ENCODE measurements around the gene PYHIN1.
"Not testable (repeated sequence)": the region's sequence is repeated elsewhere in the genome, so short reads cannot be mapped to it uniquely, and the experiment has no call there.

Gene PYHIN1

DNA sequence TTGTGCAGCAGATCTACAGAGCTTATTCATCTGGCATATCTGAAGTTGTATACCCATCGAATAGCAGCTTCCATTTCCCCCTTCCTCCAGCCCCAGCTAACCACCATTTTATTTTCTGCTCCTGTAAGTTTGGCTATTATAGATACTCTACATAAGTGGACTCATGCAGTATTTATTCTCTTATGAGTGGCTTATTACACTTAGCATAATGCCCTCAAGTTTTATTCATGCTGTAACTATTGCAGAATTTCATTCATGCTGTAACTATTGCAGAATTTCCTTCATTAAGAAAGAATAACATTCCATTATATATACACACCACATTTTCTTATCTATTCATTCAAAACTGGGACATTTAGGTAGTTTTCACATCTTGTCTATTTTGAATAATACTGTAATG, 47.9 kb downstream of the PYHIN1 start:
- DNase-seq (ENCODE audit: low read depth in 2 of 2) = no peak

DNA sequence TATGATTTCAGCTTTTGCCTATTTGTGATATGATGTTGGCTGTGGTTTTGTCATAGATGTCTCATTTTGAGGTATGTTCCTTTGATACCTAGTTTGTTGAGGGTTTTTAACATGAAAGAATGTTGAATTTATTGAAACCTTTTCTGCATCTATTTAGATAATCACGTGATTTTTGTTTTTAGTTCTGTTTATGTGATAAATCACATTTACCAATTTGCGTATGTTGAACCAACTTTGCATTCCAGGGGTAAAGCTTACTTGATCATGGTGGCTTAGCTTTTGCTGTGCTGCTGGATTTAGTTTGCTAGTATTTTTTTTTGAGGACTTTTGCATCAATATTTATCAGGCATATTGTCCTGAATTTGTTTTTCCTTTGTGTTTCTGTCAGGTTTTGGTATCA, 51.9 kb downstream of the PYHIN1 start:
- DNase-seq (ENCODE audit: low read depth in 2 of 2) = no peak

DNA sequence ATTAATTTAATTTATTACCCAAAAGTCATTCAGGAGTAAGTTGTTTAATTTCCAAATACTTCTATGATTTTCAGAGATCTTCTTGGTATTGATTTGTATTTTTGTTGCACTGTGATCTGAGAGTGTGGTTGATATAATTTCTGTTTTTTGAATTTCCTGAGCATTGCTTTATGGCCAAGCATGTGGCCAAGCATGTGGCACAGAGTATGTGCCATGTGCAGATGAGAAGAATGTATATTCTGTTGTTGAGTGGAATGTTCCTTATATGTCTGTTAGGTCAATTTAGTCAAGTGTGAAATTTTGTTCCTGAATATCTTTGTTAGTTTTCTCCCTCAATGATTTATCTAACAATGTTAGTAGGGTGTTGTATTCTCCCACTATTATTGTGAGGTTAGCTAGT, 53.0 kb downstream of the PYHIN1 start:
- no peak for DNase-seq (ENCODE audit: low read depth in 2 of 2)

DNA sequence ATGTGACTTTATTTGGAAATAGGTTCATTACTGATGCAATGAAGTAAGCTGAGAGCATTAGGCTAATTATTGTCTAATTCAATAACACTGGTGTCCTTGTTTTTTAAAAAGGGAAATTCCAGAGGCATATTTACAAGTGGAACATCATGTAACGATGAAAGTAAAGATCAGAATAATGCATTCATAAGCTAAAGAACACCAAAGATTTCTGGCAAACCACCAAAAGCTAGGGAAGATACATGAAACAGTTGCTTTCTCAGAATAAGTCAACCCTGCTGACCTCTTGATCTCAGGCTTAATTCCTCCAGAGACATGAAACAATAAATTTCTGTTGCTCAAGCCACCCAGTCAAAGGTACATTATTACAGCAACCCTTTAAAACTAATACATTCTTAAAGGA, 58.1 kb downstream of the PYHIN1 start:
- DNase-seq (ENCODE audit: low read depth in 2 of 2) = no peak

DNA sequence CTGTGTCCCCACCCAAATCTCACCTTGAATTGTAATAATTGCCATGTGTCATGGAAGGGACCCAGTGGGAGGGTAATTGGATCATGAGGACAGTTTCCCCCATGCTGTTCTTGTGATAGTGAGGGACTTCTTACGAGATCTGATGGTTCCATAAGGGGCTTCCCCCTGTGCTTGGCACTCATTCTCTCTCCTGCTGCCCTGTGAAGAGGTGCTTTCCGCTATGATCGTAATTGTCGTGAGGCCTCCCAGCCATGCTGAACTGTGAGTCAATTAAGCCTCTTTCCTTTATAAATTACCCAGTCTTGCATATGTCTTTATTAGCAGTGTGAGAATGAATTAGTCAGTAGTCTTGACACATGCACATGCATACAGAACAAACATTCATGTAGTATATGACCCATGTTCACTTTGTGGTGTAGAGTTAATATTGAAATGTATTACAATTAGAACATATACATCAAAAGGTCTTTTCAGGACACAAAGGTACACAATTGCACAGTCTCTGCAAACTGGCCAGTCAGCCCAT, 61.5 kb downstream of the PYHIN1 start:
- DNase-seq (ENCODE audit: low read depth in 2 of 2) = no peak

DNA sequence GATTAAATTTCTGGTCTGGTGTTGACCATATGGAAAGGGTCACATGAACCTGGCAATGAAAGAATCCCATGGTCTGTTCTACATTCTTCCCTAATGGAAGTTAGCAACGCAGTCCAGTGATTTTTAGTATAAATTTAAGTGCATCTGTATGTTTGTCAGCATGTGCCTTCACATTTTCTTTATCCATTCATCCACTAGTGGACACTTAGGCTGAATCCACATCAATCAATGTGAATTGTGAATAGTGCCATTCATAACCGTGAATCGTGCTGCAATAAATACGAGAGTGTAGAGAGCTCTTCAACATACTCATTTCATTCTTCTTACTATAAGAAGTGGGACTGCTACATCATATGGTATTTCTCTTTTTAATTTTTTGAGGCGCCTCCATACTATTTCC, 65.6 kb downstream of the PYHIN1 start:
- DNase-seq (ENCODE audit: low read depth in 2 of 2) = no peak

GRCh38 chr1:158998037-158998780, 66.9 kb downstream of the PYHIN1 start:
- DNase-seq (ENCODE audit: low read depth in 2 of 2) = no peak

DNA sequence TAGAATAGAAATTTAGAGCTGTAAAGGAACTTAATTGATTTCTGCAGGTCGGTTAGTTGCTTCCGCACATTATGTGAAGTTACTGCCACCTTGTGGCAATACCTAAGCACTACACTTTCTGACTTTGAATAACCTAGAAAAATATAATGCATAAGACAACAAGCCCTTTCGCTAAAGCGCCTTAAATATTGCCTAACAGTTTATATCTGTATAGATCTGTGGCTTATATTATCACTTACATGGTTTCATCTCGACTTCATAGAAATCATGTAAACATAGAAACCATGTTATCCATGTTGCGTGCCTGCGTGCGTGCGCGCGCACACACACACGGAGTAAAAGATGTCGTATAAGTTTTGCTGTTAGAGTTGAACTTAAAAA, 67.4 kb downstream of the PYHIN1 start:
- no peak for DNase-seq (ENCODE audit: low read depth in 2 of 2)

GRCh38 chr1:158999316-159000069, 68.1 kb downstream of the PYHIN1 start:
- no peak for DNase-seq (ENCODE audit: low read depth in 2 of 2)

- DNase-seq (ENCODE audit: low read depth in 2 of 2) = no peak
These were observed 68.7 kb downstream of the PYHIN1 start for GRCh38 chr1:159000070-159000409.

DNA sequence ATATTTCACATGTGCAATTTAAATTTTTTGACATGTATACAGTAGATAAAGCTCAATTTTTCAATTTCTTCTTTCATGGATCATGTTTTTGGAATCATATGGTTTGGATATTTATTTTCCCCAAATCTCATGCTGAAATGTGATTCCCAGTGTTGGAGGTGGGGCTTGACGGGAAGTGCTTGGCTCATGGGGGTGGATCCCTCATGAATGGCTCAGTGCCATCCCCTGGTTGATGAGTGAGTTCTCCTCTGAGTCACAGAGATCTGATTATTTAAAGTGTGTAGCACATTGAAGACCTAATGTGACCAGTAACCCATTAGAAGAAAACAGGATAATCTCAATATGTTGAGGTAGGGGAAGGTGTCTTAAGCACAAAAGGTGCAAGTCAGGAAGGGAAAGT, 69.3 kb downstream of the PYHIN1 start:
- DNase-seq (ENCODE audit: low read depth in 2 of 2) = no peak

DNA sequence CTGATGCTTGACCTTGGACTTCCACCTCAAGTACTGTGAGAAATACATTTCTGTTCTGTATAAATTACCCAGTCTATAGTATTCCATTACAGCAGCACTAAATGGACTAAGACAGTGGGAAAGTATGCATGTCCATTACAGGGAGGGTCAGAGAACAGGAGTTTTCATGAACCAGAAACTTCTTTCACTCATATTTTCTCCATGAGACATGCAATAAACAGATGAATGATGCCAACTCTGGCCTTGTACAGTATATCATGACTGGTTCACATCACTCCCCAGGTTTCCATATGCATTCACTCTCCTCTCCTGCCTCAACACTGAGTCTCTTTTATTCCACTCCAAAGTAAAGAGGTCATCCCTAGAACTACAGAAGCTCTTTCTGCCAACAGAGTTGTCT, 73.8 kb downstream of the PYHIN1 start:
- DNase-seq (ENCODE audit: low read depth in 2 of 2) = no peak

GRCh38 chr1:159005676-159006075, 74.3 kb downstream of the PYHIN1 start:
- no peak for DNase-seq (ENCODE audit: low read depth in 2 of 2)

DNA sequence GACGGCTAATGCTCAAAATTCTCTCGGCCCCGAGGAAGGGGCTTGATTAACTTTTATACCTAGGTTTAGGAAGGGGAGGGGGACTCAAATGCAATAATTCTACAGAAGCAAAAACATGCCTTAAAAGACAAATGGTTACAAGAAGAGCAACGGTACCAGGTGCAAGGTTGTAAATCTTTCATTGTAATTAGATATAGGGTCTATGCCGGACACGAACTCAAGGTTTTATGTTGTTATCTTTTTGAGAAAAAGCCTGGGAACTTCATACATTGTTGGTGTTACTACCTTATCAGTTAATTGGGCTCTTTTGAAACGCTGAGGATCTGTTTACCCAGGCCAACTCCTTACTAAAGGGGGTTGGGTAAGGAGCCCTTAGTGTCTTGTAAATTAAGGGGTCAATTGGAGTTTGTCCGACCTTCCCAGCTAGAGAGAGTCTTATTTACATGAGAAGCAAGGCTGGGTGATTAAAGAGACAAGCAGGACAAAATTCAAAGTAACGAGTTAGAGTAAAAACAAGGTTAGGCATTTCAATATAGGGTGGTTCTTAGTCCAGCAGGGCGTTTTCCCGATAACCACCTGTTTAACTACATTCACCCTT, 75.0 kb downstream of the PYHIN1 start:
- not testable (repeated sequence) for DNase-seq (ENCODE audit: low read depth in 2 of 2)

GRCh38 chr1:159007726-159008125, 76.4 kb downstream of the PYHIN1 start:
- DNase-seq (ENCODE audit: low read depth in 2 of 2) = no peak

DNA sequence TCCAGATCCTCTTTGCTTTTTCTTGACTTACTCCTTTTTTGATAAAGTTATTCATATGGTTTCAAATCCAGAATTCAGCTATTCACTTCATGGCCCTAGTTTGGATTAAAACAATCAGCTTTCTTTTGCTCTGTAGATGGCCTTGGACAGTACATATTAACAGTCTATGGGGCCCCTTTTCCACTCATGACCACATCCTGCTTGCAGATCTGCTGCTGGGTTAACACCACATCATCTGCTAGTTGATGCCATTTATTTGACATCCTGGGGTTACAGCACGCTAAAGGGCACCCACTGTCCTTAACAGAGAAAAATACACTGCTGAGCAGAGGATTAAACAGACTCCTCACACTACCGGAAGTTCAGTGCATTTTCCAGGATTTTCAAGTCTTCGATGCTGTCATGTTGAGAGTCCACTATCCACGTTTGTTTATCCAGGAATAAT, 77.4 kb downstream of the PYHIN1 start:
- peak; percentile 39 to 53 for DNase-seq (ENCODE audit: low read depth in 2 of 2)

DNA sequence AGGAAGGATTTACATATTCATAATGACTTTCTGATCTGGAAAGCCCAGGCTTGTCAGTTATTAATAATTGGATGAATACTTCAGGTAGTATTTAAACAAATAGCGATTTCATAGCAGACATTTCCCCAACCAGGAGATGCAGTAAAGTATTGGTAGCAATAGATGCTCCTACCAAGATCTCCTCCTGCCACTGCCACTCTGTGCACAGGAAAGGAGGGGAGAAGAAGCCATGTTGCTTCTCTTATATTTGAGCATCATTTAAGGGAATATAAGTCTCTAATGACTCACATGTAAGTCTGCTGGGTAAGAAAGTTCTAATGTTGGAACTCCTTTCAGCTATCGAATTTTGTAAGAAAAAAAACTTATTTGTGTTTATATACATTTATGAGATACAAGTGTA, 77.9 kb downstream of the PYHIN1 start:
- DNase-seq (ENCODE audit: low read depth in 2 of 2) = no peak

DNA sequence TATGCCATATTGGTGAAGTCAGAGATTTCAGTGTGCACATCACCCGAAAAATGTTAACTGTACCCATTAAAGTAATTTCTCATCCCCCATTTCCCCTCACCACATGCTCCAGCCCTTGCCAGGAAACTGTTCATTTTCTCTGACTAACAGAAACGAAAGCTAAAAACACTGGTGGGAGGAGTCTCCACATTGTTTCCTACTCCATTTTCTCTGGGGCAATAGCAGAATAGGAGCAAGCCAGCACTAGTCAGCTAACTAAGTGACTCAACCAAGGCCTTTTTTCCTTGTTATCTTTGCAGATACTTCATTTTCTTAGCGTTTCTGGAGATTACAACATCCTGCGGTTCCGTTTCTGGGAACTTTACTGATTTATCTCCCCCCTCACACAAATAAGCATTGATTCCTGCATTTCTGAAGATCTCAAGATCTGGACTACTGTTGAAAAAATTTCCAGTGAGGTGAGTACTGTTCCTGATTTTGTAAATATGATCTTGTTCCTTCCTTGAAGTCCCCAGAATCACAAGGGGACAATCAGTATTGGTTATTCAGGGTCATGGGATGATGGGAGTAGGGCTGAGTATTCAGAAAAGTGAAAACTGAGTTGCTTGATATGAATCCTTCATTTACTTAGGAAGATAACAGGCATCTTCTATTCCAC, 78.5 kb downstream of the PYHIN1 start, which contains the start of gene IFI16:
IFI16 (plus strand) TSS at position 204 of the 658 bp plus-strand sequence. CDS start 4,774 bp downstream, outside the sequence.
- peak in 1 of 2 donors; percentile 34 for DNase-seq (ENCODE audit: low read depth in 2 of 2)

GRCh38 chr1:159010391-159010790, 79.0 kb downstream of the PYHIN1 start:
- no peak for DNase-seq (ENCODE audit: low read depth in 2 of 2)

- not testable (repeated sequence) for DNase-seq (ENCODE audit: low read depth in 2 of 2)
These were observed 79.6 kb downstream of the PYHIN1 start for GRCh38 chr1:159011001-159011400.

- DNase-seq (ENCODE audit: low read depth in 2 of 2) = no peak
These were observed 80.4 kb downstream of the PYHIN1 start for GRCh38 chr1:159011751-159012150.

DNA sequence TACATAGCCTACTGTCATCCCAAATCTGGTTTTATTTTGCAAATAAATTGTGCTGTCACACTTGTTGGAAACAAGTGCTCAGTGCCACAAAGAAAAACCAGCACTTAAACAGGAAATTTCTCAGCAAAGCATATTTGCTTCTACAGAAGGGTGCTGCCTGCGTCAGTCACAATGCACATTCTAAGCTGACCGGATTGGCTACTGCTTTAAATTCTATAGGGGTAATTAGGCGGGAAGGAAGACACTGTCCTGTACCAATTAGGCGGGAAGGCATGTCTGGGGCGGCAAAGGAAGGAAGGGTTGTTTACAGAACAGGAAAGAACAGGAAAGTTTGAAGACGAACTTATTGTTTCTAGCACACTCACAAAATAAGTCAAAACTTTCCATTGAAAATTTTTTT, 81.1 kb downstream of the PYHIN1 start:
- DNase-seq (ENCODE audit: low read depth in 2 of 2) = no peak

Measured in stimulated activated CD8-positive, alpha-beta memory T cell treated with anti-CD3 and anti-CD28 coated beads, Interleukin-2, amount 100 ng/mL, for 1 hour (primary cell).